SU-DHL-6 (cell line): Measurements from ENCODE around the gene ZFHX3.

Experiments
- EZH2phosphoT487 ChIP-seq: fragments of 200-600 bp; sonication (generic), shearing (Covaris generic); conservative IDR thresholded peaks from 2 replicates; pipeline ENCODE4 v1.6.1; 2018; ENCODE audit warnings: mild to moderate bottlenecking, antibody characterized with exemption, low read length, moderate library complexity, mixed read lengths
- TF ChIP-seq, protein P1 (sequence below): fragments of 200-600 bp; sonication (generic); IDR thresholded peaks from one replicate; pipeline ENCODE4 v1.5.1; 2017; ENCODE audit warnings: antibody characterized with exemption, mild to moderate bottlenecking, low read length, moderate library complexity; ENCODE audit not compliant: insufficient read depth, poor library complexity, severe bottlenecking

DNA sequence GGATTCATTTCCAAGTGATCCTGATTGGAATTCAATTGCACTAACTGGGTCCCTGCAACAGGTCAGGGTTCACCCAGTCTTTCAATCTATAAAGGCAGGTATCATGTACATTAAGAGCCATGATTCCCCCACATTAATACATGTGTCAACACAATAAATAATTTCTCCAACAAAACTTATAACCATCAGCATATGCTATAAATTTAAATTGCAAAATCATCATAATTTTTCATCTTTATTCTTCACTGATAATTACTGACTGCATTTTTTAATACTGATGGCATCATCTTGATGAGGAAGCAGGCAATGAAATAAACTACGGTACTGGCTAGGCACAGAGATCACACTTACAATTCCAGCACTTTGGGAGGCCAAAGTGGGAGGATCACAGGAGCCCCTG is 59.4 kb downstream of the ZFHX3 start:
- TF ChIP-seq, protein P1, sequence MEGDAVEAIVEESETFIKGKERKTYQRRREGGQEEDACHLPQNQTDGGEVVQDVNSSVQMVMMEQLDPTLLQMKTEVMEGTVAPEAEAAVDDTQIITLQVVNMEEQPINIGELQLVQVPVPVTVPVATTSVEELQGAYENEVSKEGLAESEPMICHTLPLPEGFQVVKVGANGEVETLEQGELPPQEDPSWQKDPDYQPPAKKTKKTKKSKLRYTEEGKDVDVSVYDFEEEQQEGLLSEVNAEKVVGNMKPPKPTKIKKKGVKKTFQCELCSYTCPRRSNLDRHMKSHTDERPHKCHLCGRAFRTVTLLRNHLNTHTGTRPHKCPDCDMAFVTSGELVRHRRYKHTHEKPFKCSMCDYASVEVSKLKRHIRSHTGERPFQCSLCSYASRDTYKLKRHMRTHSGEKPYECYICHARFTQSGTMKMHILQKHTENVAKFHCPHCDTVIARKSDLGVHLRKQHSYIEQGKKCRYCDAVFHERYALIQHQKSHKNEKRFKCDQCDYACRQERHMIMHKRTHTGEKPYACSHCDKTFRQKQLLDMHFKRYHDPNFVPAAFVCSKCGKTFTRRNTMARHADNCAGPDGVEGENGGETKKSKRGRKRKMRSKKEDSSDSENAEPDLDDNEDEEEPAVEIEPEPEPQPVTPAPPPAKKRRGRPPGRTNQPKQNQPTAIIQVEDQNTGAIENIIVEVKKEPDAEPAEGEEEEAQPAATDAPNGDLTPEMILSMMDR = no peak
- no peak for TF ChIP-seq EZH2phosphoT487
